ENCODE data around the gene KRTAP24-1.

The KRTAP24-1 gene

GRCh38 chr21:30282850-30283249 lies at the start of gene KRTAP24-1:
KRTAP24-1 (minus strand) TSS chr21:30282950; CDS start chr21:30282932, 18 bp downstream.
- no peak for DNase-seq (ENCODE audit: low read depth)

DNA sequence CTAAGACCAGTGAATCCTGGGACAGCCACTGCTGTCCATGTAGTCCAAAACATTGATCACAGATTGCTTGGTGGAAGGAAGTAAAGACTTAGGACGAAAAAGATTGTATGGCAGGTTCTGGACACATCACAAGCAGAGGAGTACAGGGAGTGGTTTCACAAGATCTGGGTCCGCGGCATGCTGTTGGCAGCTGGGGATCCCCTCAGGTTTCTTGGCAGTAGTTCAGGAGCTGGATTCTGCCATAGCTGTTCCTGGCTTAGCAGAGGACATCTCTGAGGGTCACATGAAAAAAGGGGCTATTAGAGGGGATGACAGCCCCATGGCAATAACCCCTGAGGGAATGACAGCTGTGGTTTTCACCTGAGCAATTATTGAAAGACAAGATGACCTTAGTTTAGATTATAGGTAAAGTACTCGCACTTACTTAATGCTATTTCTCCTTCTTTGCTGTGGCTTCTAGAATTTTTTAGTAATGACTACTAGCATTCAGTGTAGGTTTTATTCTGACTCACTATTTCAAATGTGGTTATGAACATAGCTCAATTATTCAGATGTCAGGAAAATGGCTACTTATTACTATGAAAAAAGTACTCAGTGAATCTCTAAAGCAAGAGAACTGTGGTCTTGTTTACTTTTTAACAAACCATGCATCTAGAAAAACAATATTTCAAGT lies 46.6 kb upstream of the KRTAP24-1 start:
- DNase-seq (ENCODE audit: low read depth), result no peak

GRCh38 chr21:30326390-30326789 lies 43.6 kb upstream of the KRTAP24-1 start:
- no peak for DNase-seq (ENCODE audit: low read depth)

- DNase-seq (ENCODE audit: low read depth), result no peak
These were observed 37.5 kb upstream of the KRTAP24-1 start, which contains the start of gene KRTAP26-1 for GRCh38 chr21:30320215-30320614. KRTAP26-1 (minus strand) TSS chr21:30320315; CDS start chr21:30320035, 280 bp downstream.

- no peak for DNase-seq (ENCODE audit: low read depth)
These were observed 33.0 kb upstream of the KRTAP24-1 start for GRCh38 chr21:30315701-30316100.

DNA sequence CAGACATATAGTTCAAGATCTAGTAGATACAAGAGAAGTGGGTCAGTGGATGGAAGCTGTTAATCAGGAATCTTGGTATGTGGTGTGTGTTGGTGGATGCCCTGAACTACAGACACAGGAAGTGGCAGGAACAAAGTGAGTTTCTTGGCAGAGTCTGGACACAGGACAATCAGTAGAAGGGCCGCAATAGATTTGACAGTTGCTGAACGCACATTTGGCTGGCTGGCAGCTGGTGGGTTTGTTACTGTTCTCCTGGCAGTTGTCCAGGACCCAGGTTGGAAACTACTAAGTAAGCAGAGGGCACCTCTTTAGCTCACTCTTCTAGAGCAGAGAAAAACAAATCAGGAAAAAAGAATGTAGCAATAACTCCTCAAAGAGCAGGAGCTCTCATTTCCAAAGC lies 24.1 kb upstream of the KRTAP24-1 start:
- DNase-seq (ENCODE audit: low read depth), result no peak

DNA sequence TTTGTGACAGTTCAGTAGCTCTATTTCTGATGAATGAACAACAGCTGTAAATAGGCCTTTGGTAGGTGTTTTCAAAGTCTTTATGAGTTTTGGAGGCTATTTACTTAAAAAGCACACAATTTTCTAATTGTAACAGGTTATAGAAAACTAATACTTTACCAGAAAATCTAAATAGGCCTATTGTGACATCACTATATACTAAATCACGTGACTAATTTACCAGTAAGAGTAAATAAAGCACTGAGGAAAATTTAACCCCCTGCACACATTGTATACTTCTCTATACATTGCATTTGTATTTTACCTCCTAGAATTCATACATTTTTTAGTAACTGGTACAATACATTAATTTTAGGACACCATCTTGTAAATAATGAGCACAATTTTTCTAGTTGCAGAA lies 22.4 kb upstream of the KRTAP24-1 start:
- no peak for DNase-seq (ENCODE audit: low read depth)

GRCh38 chr21:30289215-30289614 lies 6.5 kb upstream of the KRTAP24-1 start, which contains the start of gene KRTAP25-1:
KRTAP25-1 (minus strand) TSS chr21:30289514; CDS start chr21:30289490, 24 bp downstream.
- DNase-seq (ENCODE audit: low read depth), result no peak

GRCh38 chr21:30271611-30272010 lies 11.1 kb downstream of the KRTAP24-1 start:
- DNase-seq (ENCODE audit: low read depth), result no peak

DNA sequence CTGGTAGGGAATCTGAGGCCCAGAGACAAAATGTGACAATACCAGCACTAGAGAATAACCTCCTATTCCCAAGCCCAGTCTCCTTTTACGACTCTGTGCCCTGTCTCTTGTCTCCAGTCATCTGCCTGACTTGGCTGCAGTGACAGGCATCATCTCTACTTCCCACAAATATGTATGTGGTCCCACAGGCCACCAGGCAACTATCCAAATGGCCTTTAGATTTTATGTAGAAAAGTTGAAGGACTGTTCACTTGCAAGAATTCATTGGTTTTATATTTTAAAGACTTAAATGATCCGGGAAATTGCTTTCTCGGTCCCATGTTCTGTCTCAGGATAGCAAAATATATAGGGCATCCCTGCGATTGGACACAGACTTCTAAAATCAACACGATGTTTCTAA lies 11.6 kb downstream of the KRTAP24-1 start:
- no peak for DNase-seq (ENCODE audit: low read depth)

DNA sequence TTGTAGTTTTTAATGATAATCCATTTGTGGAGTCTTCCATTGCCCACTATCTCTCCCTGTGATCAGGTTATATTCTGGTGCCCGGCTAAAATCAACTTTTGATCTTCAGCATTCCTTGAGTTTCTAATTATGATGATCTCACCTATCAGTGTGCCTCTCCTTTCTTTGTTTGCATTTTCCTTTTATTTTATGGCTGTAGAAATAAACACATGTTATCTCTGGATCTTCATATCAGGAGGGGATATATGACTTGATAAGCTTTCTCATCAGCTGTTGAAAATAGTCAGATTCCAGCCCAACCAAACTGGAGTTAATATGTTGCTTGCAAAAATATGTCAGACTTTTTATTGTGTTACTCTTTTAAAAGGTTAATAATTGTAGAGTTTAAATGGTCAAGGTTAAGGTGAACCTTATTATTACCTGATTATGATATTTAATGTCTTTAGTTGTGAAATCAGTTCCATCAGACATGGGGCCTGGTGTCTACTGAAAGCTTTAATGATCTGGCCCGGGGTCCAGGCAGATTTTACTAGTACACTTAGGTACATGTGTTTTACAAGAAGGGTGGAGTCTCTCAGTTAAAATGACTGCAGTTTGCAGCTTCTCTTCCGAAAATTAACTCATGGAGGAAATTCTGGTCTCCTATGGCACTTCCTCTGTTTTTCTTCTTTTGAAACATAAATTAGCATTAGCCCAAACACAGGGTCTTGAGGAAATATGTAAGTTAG lies 12.8 kb downstream of the KRTAP24-1 start:
- no peak for DNase-seq (ENCODE audit: low read depth)

- DNase-seq (ENCODE audit: low read depth), result no peak
These were observed 14.0 kb downstream of the KRTAP24-1 start for GRCh38 chr21:30268608-30269197.

DNA sequence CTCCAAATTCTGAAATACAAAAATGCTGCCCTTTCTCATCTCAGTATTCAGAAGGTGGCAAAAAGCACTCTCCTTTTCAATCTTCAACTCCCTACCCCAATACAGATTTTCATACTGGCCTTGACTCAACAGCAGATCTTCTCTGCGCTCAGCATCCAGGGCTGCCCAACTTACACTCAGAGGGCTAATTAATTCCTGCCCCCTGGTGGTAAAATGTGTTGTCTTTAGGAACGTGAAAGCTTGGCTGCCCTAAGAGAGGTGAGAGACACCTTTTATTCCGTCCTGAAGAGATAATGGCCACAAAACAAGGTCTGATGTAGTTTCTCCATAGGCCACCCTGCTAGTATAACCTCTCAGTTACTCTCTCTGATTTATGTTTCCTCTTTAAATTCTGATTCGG lies 25.0 kb downstream of the KRTAP24-1 start:
- DNase-seq (ENCODE audit: low read depth), result no peak

DNA sequence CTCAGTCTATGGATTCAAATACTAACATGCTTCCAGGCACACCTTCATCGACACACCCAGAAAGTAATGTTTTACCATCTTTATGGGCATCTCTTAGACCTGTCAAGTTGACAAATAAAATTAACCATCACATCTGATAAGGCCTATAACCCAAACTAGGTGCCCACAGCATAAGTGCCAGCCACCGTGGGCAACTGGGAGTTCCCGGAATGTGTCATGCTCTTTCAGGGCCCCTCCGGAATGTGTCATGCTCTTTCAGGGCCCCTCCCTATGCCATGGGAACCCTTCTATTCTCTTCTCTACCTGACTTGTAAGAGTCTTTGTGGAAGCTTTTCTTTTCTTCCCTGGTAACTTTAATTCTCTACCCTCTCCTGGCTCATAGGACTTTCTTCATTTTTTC lies 26.6 kb downstream of the KRTAP24-1 start:
- DNase-seq (ENCODE audit: low read depth), result no peak

DNA sequence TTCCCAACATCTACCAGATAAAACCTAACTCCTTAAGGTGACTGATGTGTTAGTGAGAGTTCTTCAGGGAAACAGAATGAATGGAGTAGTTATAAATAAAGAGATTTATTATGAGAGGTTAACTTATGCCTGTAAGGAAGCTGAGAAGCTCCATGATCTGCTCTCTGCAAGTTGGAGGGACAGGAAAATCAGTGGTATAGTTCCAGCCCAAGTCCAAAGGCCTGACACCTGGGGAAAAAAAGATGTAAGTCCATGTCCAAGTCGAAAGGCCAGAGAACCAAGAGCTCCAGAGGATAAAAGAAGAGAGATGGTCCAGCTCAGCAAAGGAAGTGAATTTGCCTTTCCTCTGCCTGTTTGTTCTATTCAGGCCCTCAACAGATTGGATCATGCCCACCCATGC lies 27.1 kb downstream of the KRTAP24-1 start:
- no peak for DNase-seq (ENCODE audit: low read depth)

DNA sequence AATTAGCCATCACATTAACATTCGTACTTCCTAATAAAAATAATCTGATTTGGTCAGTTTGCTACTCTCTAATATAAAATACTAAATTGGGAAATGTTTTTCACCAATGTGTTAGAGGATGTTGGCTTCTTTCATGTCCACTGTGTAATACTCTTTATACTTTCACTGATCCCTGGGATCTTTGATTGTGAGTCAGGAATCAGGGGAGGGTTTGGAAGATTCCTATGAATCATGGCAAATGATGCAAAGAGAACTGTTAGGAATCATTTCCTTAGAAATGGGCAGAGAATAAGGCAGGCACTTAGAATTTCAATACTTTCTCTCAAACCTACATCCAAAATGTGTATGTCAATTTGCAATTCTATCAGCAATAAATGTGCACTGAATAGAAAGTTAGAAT lies 31.0 kb downstream of the KRTAP24-1 start:
- DNase-seq (ENCODE audit: low read depth), result no peak

- DNase-seq (ENCODE audit: low read depth), result no peak
These were observed 32.8 kb downstream of the KRTAP24-1 start for GRCh38 chr21:30249936-30250335.

DNA sequence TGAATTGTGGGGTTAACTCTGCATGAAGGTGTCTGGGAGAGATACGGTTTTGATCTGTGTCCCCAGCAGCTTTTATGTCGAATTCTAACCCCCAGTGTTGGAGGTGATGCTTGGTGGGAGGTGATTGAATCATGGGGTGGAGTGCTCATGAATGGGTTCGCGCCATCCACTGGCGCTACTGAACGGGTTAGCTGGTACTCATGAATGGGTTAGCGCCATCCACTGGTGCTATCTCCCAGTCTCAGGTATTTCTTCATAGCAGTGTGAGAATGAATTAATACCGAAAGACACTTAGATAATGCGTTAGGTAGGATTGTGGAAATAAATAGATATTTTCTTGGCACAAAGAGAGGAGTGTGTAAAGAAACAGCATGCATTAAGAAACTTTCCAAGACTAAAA lies 33.9 kb downstream of the KRTAP24-1 start:
- DNase-seq (ENCODE audit: low read depth), result no peak

DNA sequence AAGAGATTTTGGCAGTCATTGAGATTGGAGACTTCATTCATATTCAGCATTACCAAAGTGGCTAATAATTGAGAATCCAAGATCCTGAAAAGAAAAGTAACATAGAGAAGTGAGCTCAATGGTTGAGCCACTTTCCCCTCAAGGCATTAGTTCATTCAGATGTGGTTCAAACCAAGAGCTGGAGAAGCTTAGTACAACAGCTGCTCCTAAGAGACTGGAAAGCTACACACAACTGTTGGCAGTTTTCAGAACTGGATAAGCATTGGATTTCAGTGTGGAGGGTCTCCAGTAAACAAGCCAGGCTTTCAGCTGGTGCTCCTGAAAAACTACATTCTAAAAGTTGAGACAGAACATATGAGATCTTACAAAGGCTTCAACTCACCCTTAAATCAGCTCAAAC lies 37.7 kb downstream of the KRTAP24-1 start:
- no peak for DNase-seq (ENCODE audit: low read depth)

DNA sequence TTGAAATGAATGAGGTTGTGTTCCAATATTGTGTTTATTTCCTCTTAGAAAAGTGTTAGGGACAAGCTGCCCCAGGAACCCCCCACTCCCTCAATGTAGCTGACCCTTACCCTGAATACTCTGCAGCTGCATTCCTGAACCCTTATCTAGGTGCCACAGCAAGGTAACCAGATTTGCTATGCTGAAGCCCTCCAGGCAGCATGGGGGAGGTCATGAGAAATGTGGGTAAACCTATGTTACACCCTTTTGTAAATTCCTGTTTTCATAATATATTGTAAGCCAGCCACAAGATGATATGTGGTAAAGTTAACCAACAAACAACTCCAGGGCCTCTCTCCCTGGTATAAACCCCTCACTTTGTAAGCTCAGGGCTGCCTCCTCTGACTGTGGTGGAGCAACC lies 39.1 kb downstream of the KRTAP24-1 start:
- no peak for DNase-seq (ENCODE audit: low read depth)

DNA sequence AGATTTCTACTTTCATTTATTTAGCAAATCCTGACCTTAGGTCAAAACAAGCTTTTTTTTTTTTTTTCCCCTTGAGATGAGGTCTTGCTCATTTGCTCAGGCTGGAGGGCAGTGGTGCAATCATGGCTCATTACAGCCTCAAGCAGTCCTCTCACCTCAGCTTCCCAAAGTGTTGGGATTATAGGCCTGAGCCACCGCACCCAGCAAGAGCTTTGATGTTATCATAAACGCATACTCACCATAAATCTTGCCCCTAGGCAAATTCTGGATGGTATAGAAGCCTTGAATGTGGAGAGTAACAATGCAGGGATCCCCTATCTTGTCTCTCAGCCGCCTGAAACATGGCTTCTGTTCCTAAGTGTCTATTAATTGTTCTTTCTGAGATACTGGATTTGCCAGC lies 42.1 kb downstream of the KRTAP24-1 start:
- DNase-seq (ENCODE audit: low read depth), result no peak

DNA sequence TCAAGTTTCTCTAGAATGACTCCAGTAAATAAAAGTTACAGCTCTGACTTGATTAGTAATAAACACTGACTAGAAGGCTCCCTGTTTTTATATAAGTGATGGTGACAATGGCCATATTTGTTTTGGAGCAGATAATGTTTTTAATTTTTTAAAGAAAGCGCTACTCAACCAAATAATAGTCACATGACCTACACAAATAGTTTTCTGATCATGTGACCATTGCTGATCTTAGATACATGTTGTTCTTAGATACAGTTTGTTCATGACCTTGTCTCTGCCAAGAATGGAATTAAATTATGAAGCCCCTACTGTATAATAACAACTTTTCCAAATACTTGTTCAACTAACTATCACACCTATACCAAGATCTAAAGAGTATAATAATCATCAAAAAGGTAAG lies 44.6 kb downstream of the KRTAP24-1 start:
- DNase-seq (ENCODE audit: low read depth), result no peak

GRCh38 chr21:30234643-30235042 lies 48.1 kb downstream of the KRTAP24-1 start:
- no peak for DNase-seq (ENCODE audit: low read depth)

Data from ELR (cell line).